GM12878 (cell line): Measurements from ENCODE around the gene HDAC3. TPM values are rescaled to one million over a fixed set of nuclear protein-coding genes. Genes with fewer than 3 reads are reported as not detected.
A peak's percentile ranks its signal among the peaks of the same experiment; 100 is the strongest.

Experiments used
- DPF2 ChIP-seq: fragments of 450-650 bp; IDR thresholded peaks from 2 replicates; pipeline ENCODE4 v1.6.1; 2017; ENCODE audit warnings: mild to moderate bottlenecking
- E2F8 ChIP-seq: fragments of 450-650 bp; IDR thresholded peaks from 2 replicates; pipeline ENCODE4 v1.6.1; 2018; ENCODE audit warnings: mild to moderate bottlenecking, low read depth, moderate library complexity; ENCODE audit not compliant: partially characterized antibody
- ESRRA ChIP-seq: IDR thresholded peaks from 2 replicates; pipeline ENCODE4 v1.6.1; 2012; ENCODE audit warnings: mild to moderate bottlenecking, low read length, improper control_type of control experiment
- HDGF ChIP-seq: fragments of 450-650 bp; IDR thresholded peaks from 2 replicates; pipeline ENCODE4 v1.6.1; 2016; ENCODE audit warnings: antibody characterized with exemption
- IKZF2 ChIP-seq, 2 experiments: fragments of 450-650 bp; IDR thresholded peaks; 2 replicates each; pipeline ENCODE4 v1.6.1; 2017; ENCODE audit warnings: mild to moderate bottlenecking in 2 of 2, moderate library complexity in 2 of 2
- JUND ChIP-seq: IDR thresholded peaks from 2 replicates; pipeline ENCODE4 v1.6.1; 2012; ENCODE audit warnings: low read depth, mild to moderate bottlenecking, low read length, improper control_type of control experiment, moderate library complexity
- LARP7 ChIP-seq: fragments of 450-650 bp; IDR thresholded peaks from 2 replicates; pipeline ENCODE4 v1.6.1; 2017; ENCODE audit warnings: mild to moderate bottlenecking
- MEF2A ChIP-seq: IDR thresholded peaks from 2 replicates; pipeline ENCODE4 v1.6.1; 2011; ENCODE audit warnings: low read depth, mild to moderate bottlenecking, low read length, moderate library complexity; ENCODE audit not compliant: insufficient read depth
- MYB ChIP-seq: fragments of 150-350 bp; IDR thresholded peaks from 2 replicates; pipeline ENCODE4 v1.6.1; 2014; ENCODE audit warnings: mild to moderate bottlenecking, low read depth, low read length, borderline replicate concordance
- NFIC ChIP-seq: IDR thresholded peaks from 2 replicates; pipeline ENCODE4 v1.6.1; 2012; ENCODE audit warnings: low read depth, mild to moderate bottlenecking, inconsistent platforms, low read length, moderate library complexity
- NR2C2 ChIP-seq: IDR thresholded peaks from 2 replicates; pipeline ENCODE4 v1.6.1; 2011; ENCODE audit warnings: borderline replicate concordance, low read depth; ENCODE audit not compliant: control insufficient read depth, insufficient read length
- PKNOX1 ChIP-seq: fragments of 450-650 bp; IDR thresholded peaks from 2 replicates; pipeline ENCODE4 v1.6.1; 2016; ENCODE audit warnings: mild to moderate bottlenecking
- POLR2A ChIP-seq: IDR thresholded peaks from 2 replicates; pipeline ENCODE4 v1.6.1; 2011; ENCODE audit warnings: low read depth, mild to moderate bottlenecking, low read length
- RB1 ChIP-seq: fragments of 450-650 bp; formaldehyde crosslinking; IDR thresholded peaks from 2 replicates; pipeline ENCODE4 v1.6.1; 2017; ENCODE audit warnings: mild to moderate bottlenecking, borderline replicate concordance
- RCOR1 ChIP-seq: conservative IDR thresholded peaks from 2 replicates; pipeline ENCODE4 v1.6.1; 2012; ENCODE audit warnings: low read depth, low read length, improper control_type of control experiment
- RFX5 ChIP-seq: IDR thresholded peaks from 2 replicates; pipeline ENCODE4 v1.6.1; 2011; ENCODE audit warnings: low read depth, low read length, improper control_type of control experiment
- SMAD1 ChIP-seq: fragments of 450-650 bp; IDR thresholded peaks from 2 replicates; pipeline ENCODE4 v1.6.1; 2018; ENCODE audit warnings: mild to moderate bottlenecking, low read depth; ENCODE audit not compliant: partially characterized antibody
- SMC3 ChIP-seq: IDR thresholded peaks from 2 replicates; pipeline ENCODE4 v1.6.1; 2011; ENCODE audit warnings: low read length, improper control_type of control experiment, borderline replicate concordance
- TAF1 ChIP-seq: IDR thresholded peaks from 2 replicates; pipeline ENCODE4 v1.6.1; 2011; ENCODE audit warnings: mild to moderate bottlenecking, low read depth, low read length, borderline replicate concordance
- TCF12 ChIP-seq: IDR thresholded peaks from 2 replicates; pipeline ENCODE4 v1.6.1; 2011; ENCODE audit warnings: low read depth, mild to moderate bottlenecking, low read length
- YY1 ChIP-seq: IDR thresholded peaks from 2 replicates; pipeline ENCODE4 v1.6.1; 2011; ENCODE audit warnings: low read depth, mild to moderate bottlenecking, low read length
- ZBED1 ChIP-seq: IDR thresholded peaks from 2 replicates; pipeline ENCODE4 v1.6.1; 2016; ENCODE audit warnings: borderline replicate concordance
- ZNF217 ChIP-seq: fragments of 450-650 bp; IDR thresholded peaks from 2 replicates; pipeline ENCODE4 v1.6.1; 2017; ENCODE audit warnings: antibody characterized with exemption, mild to moderate bottlenecking
- ZNF274 ChIP-seq: IDR thresholded peaks from one replicate; pipeline ENCODE4 v1.8.0; 2011; ENCODE audit not compliant: insufficient read length, insufficient read depth
- polyA plus RNA-seq, 11 experiments: library from polyadenylated mRNA; depleted of rRNA in 4 of 11; unstranded in 6 of 11; stranded (reverse) in 5 of 11; fragments of >200 nt; fragmentation: Nextera tagmentation in 4 of 11; fragmentation: Illumina TruSeq in 1 of 11; extraction: Ambion mirVana in 4 of 11; extraction: Trizol in 1 of 11; gene quantifications; 1 replicate in 1 of 11; 2 replicates in 10 of 11; pipeline versions ENCODE4 v1.2.1 to v1.2.3, GENCODE V29; 2011 to 2016; ENCODE audit warnings: inconsistent platforms in 2 of 11, missing spikeins in 2 of 11, low read depth in 1 of 11
- total RNA-seq, 4 experiments: library from RNA; depleted of rRNA in 3 of 4; stranded (reverse); fragments of >200 nt in 3 of 4; fragmentation: Illumina TruSeq in 1 of 4; extraction: Trizol in 1 of 4; gene quantifications; 2 replicates each; pipeline versions ENCODE4 v1.2.1 to v1.2.3, GENCODE V29; 2013 to 2021
- TF ChIP-seq, protein P1 (sequence below): fragments of 450-650 bp; formaldehyde crosslinking; IDR thresholded peaks from 2 replicates; pipeline ENCODE4 v1.4.0; 2020; ENCODE audit warnings: mild to moderate bottlenecking, moderate library complexity

The HDAC3 gene
- total and polyA plus RNA-seq, 10 of the 15 experiments (the other 5 are each of a cell fraction or from before 2014, with no cell fraction given): 62.2 to 140 (median 112) TPM

DNA sequence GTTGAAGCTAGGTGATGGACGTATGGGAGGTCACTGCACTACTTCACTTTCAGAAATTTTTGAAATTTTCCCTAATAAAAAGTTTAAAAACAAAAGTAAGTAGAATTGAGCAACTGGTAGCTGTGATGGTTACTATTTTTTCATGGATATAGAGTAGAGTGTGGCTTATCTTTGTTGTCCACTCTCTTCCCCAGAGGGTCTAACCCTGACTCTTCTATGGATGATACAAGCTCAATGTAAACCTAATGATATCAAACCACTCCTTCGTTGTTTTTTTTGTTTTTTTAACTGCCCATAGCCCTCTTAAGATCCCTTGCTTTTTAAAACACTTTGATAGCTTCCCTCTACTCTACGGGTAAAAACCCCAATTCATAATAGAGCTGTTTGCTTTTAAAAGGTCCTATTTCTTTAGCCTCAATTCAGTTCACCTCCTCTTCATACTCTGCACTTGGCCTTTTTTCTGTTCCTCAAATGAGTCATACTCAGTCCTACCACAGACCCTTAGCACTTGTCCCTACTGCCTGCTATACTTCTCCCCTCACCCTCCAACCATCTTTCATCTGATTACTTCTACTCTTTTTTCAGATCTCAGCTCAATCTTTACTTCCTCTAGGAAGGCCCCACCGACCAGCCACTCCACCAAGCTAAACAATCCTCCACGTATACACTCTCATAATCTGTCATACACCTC is 2.6 kb downstream of the HDAC3 start (continued):
- TF ChIP-seq, protein P1, sequence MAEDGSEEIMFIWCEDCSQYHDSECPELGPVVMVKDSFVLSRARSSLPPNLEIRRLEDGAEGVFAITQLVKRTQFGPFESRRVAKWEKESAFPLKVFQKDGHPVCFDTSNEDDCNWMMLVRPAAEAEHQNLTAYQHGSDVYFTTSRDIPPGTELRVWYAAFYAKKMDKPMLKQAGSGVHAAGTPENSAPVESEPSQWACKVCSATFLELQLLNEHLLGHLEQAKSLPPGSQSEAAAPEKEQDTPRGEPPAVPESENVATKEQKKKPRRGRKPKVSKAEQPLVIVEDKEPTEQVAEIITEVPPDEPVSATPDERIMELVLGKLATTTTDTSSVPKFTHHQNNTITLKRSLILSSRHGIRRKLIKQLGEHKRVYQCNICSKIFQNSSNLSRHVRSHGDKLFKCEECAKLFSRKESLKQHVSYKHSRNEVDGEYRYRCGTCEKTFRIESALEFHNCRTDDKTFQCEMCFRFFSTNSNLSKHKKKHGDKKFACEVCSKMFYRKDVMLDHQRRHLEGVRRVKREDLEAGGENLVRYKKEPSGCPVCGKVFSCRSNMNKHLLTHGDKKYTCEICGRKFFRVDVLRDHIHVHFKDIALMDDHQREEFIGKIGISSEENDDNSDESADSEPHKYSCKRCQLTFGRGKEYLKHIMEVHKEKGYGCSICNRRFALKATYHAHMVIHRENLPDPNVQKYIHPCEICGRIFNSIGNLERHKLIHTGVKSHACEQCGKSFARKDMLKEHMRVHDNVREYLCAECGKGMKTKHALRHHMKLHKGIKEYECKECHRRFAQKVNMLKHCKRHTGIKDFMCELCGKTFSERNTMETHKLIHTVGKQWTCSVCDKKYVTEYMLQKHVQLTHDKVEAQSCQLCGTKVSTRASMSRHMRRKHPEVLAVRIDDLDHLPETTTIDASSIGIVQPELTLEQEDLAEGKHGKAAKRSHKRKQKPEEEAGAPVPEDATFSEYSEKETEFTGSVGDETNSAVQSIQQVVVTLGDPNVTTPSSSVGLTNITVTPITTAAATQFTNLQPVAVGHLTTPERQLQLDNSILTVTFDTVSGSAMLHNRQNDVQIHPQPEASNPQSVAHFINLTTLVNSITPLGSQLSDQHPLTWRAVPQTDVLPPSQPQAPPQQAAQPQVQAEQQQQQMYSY (CRISPR knock-in tag): no peak
- TF ChIP-seq LARP7 (no peak), RCOR1 (0 out of 2 replicates have a peak, but pooled peaks have one; percentile 84), ZBED1 (no peak), ESRRA (no peak), JUND (peak; percentile 91), MYB (no peak), PKNOX1 (no peak), TCF12 (no peak), SMAD1 (no peak), IKZF2 (IDR thresholded peaks at IDR 0.05) (peak; percentile 59 to 73; a peak in 2 of 4 replicates), RB1 (no peak), E2F8 (no peak), HDGF (0 out of 2 replicates have a peak, but pooled peaks have one; percentile 37), DPF2 (peak; percentile 76), NFIC (peak; percentile 41; the same call in 1 of the 2 replicates), ZNF274 (no peak), YY1 (peak; percentile 35; the same call in 1 of the 2 replicates), MEF2A (no peak), TAF1 (no peak), SMC3 (no peak), NR2C2 (no peak), ZNF217 (peak; percentile 73; the same call in 1 of the 2 replicates), RFX5 (no peak), POLR2A (no peak)
